ENCODE results near the gene DENND2C. TPM values are rescaled to one million over a fixed set of nuclear protein-coding genes. Genes with fewer than 3 reads are reported as not detected.

The DENND2C gene
- total and polyA plus RNA-seq, 2 donors, result 0.47 to 2.9 TPM

DNA sequence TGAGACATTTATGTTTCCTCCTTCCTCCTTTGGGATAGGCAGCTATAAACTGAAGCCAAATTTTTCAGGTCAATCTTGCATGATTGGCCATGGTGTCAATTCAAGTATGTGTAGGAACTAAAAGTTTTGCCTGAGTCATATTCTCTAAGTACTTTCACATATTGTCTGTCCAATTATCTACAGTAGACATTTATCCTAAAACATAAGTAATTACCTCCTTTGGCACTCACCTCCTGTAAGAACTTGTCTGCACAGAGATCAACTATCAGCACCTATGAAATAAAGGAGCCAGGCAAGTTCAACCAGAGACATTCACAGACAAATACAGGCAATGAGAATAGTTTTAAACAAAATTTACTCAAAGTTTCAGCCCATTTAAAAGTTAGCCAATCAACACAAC is 74.2 kb downstream of the DENND2C start:
- Histone ChIP-seq H3K4me1 (ENCODE audit: control insufficient read depth in 2 of 2, insufficient read depth in 2 of 2, low read length in 2 of 2) (no peaks in the 10 kb centered on the region), H3K4me3 (ENCODE audit: low read length in 2 of 2) (no peak overlapping the region), H3K36me3 (ENCODE audit: control insufficient read depth in 2 of 2, insufficient read depth in 2 of 2, low read length in 1 of 2) (no peaks in the 10 kb centered on the region), H3K9me3 (ENCODE audit: control insufficient read depth in 2 of 2, insufficient read depth in 1 of 2, low read length in 1 of 2) (no peaks in the 10 kb centered on the region), H3K27ac (ENCODE audit: low read depth in 1 of 2, low read length in 1 of 2) (no peak overlapping the region), H3K27me3 (ENCODE audit: control insufficient read depth in 2 of 2, insufficient read depth in 1 of 2, low read length in 1 of 2) (peaks cover 0 to 2% of the 10 kb centered on the region in 2 donors)
- no peak for DNase-seq (ENCODE audit: low read depth in 6 of 9, low spot score in 9 of 9)

DNA sequence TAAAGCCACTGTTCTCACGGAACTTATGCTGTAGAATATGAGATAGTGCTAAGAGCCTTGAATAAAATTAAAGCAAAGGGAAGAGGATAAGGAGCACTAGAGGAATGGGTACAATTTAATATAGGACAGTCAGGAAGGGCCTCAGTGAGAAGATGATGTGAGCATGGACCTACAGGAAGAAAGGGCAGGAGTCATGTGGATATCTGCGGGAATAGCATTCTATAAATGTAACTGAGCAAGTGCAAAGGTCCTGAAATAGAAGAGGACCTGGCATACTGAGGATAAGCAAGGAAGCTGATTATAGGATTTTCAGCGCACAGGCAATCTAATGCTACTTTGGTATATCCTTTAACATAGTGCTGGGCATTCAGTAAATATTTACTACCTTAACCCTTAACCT is 75.8 kb downstream of the DENND2C start:
- Histone ChIP-seq H3K36me3 (ENCODE audit: control insufficient read depth in 2 of 2, insufficient read depth in 2 of 2, low read length in 1 of 2) (no peaks in the 10 kb centered on the region), H3K4me3 (ENCODE audit: low read length in 2 of 2) (no peak overlapping the region), H3K4me1 (ENCODE audit: control insufficient read depth in 2 of 2, insufficient read depth in 2 of 2, low read length in 2 of 2) (no peaks in the 10 kb centered on the region), H3K9me3 (ENCODE audit: control insufficient read depth in 2 of 2, insufficient read depth in 1 of 2, low read length in 1 of 2) (no peaks in the 10 kb centered on the region), H3K27ac (ENCODE audit: low read depth in 1 of 2, low read length in 1 of 2) (no peak overlapping the region), H3K27me3 (ENCODE audit: control insufficient read depth in 2 of 2, insufficient read depth in 1 of 2, low read length in 1 of 2) (peaks cover 0 to 3% of the 10 kb centered on the region in 2 donors)
- no peak for DNase-seq (ENCODE audit: low read depth in 6 of 9, low spot score in 9 of 9)
- 99% methylated on average over 3 of the region's 3 CpGs for WGBS

DNA sequence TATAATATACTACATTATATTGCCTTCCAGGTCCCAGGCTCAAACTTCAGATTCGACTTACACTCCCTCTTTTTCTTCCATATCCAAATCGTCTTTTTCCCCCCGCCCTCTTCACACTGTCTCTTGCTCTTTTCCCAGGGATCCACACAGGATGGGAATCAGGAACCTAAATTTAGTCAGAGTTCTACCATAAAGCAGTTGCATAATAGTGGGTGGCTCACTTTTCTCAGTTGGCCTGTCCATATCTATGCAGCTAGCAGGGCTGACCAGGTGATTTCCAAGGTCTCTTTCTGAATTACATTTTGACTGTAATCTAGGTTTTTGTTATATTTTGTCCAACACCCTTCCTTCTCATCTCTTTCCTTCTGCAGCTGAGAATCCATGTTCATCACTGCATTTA is 80.7 kb downstream of the DENND2C start:
- Histone ChIP-seq H3K27ac (ENCODE audit: low read depth in 1 of 2, low read length in 1 of 2) (no peak overlapping the region), H3K4me1 (ENCODE audit: control insufficient read depth in 2 of 2, insufficient read depth in 2 of 2, low read length in 2 of 2) (no peaks in the 10 kb centered on the region), H3K27me3 (ENCODE audit: control insufficient read depth in 2 of 2, insufficient read depth in 1 of 2, low read length in 1 of 2) (peaks cover 2 to 11% of the 10 kb centered on the region in 2 donors), H3K36me3 (ENCODE audit: control insufficient read depth in 2 of 2, insufficient read depth in 2 of 2, low read length in 1 of 2) (no peaks in the 10 kb centered on the region), H3K4me3 (ENCODE audit: low read length in 2 of 2) (no peak overlapping the region), H3K9me3 (ENCODE audit: control insufficient read depth in 2 of 2, insufficient read depth in 1 of 2, low read length in 1 of 2) (no peaks in the 10 kb centered on the region)
- DNase-seq (ENCODE audit: low read depth in 6 of 9, low spot score in 9 of 9), result no peak
- WGBS, result 89% methylated on average over 3 of the region's 3 CpGs

DNA sequence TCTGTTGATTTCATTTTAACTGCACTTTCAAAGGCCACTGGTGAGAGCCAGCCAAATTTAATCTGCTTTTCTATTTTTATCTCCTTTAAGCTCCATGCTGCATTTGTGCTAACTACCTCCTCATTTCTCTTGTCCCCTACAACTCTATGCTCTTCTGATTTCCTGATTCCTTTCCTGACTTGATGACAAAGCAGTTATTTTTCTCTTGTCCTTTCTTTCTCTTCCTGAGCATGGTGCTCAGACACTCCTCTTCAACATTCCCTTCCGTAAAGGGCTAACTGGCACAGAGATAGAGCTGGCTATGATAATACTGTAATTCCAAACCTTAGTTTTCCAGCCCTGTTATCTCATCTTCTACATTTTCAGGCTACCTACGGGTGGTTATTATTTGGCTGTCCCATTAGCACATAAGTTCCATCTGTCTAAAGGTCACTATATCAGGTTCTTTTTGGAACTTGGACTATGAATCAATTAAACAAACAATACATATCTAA is 81.6 kb downstream of the DENND2C start:
- DNase-seq (ENCODE audit: low read depth in 6 of 9, low spot score in 9 of 9), result no peak
- H3K4me1 ChIP-seq (ENCODE audit: control insufficient read depth in 2 of 2, insufficient read depth in 2 of 2, low read length in 2 of 2), result no peaks in the 10 kb centered on the region
- WGBS, result 94% methylated on average over 2 of the region's 2 CpGs
- no peaks in the 10 kb centered on the region for H3K9me3 ChIP-seq (ENCODE audit: control insufficient read depth in 2 of 2, insufficient read depth in 1 of 2, low read length in 1 of 2)
- H3K27ac ChIP-seq (ENCODE audit: low read depth in 1 of 2, low read length in 1 of 2), result no peak overlapping the region
- no peak overlapping the region for H3K4me3 ChIP-seq (ENCODE audit: low read length in 2 of 2)
- no peaks in the 10 kb centered on the region for H3K36me3 ChIP-seq (ENCODE audit: control insufficient read depth in 2 of 2, insufficient read depth in 2 of 2, low read length in 1 of 2)
- peaks cover 2 to 10% of the 10 kb centered on the region in 2 donors for H3K27me3 ChIP-seq (ENCODE audit: control insufficient read depth in 2 of 2, insufficient read depth in 1 of 2, low read length in 1 of 2)

DNA sequence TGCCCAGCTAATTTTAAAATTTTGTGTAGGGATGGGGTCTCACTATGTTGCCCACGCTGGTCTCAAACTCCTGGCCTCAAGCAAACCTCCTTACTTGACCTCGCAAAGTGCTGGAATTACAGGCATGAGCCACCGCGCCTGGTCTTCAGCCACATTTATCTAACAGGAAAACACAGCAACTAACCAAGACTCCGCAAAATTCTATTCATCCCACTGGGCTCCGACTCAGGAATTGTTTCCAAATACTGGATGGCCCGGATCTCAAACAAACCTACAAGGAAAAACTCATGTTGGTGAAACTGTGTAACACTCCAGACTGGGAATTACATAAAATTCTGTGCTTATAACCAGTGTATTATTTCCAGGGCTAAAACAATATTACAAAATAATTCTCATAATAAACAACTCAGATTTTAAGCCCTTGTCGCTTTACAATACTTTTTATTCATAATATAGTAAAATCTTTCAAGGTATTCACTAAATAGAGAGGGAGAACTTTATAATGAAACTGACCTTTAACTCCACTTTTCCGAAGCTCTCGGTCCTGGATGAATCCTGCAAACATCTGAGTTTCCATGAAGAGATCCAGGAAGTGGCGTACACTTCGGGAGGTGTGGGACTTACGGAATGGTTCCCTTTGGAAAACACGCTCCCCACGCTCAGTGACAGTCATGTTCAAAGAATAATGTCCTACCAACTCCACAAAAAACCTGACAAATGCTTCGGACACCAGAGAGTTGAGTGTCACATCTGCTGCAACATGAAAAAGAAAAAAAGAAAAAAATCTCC is 82.5 kb downstream of the DENND2C start:
- Histone ChIP-seq H3K36me3 (ENCODE audit: control insufficient read depth in 2 of 2, insufficient read depth in 2 of 2, low read length in 1 of 2) (no peaks in the 10 kb centered on the region), H3K9me3 (ENCODE audit: control insufficient read depth in 2 of 2, insufficient read depth in 1 of 2, low read length in 1 of 2) (no peaks in the 10 kb centered on the region), H3K4me1 (ENCODE audit: control insufficient read depth in 2 of 2, insufficient read depth in 2 of 2, low read length in 2 of 2) (no peaks in the 10 kb centered on the region), H3K27me3 (ENCODE audit: control insufficient read depth in 2 of 2, insufficient read depth in 1 of 2, low read length in 1 of 2) (peaks cover 2 to 10% of the 10 kb centered on the region in 2 donors), H3K27ac (ENCODE audit: low read depth in 1 of 2, low read length in 1 of 2) (no peak overlapping the region), H3K4me3 (ENCODE audit: low read length in 2 of 2) (no peak overlapping the region)
- 97% methylated on average over 16 of the region's 16 CpGs for WGBS
- DNase-seq (ENCODE audit: low read depth in 6 of 9, low spot score in 9 of 9), result no peak

DNA sequence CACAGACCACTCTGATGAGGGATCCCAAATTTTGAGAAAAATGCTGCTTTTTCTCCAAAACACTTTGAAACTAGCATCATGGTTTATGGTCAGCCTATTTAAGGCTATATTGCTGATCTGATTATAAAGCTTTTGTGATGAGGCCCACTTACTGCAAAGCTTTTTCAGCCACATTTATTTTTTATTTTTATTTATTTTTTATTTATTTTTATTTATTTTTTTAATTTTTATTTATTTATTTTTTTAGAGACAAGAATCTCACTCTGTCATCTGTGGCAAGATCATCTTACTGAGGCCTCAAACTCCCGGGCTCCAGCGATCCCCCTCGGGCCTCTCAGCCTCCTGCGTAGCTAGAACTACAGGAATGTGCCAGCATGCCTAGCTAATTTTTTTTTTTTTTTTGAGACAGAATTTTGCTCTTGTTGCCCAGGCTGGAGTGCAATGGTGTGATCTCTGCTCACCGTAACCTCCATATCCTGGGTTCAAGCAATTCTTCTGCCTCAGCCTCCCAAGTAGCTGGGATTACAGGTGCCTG is 83.3 kb downstream of the DENND2C start:
- WGBS, result 98% methylated on average over 5 of the region's 5 CpGs
- Histone ChIP-seq H3K36me3 (ENCODE audit: control insufficient read depth in 2 of 2, insufficient read depth in 2 of 2, low read length in 1 of 2) (no peaks in the 10 kb centered on the region), H3K27ac (ENCODE audit: low read depth in 1 of 2, low read length in 1 of 2) (no peak overlapping the region), H3K4me3 (ENCODE audit: low read length in 2 of 2) (no peak overlapping the region), H3K27me3 (ENCODE audit: control insufficient read depth in 2 of 2, insufficient read depth in 1 of 2, low read length in 1 of 2) (peaks cover 2 to 10% of the 10 kb centered on the region in 2 donors), H3K4me1 (ENCODE audit: control insufficient read depth in 2 of 2, insufficient read depth in 2 of 2, low read length in 2 of 2) (peaks cover 3 to 5% of the 10 kb centered on the region in 2 donors), H3K9me3 (ENCODE audit: control insufficient read depth in 2 of 2, insufficient read depth in 1 of 2, low read length in 1 of 2) (peaks cover 0 to 4% of the 10 kb centered on the region in 2 donors)
- no peak for DNase-seq (ENCODE audit: low read depth in 6 of 9, low spot score in 9 of 9)

DNA sequence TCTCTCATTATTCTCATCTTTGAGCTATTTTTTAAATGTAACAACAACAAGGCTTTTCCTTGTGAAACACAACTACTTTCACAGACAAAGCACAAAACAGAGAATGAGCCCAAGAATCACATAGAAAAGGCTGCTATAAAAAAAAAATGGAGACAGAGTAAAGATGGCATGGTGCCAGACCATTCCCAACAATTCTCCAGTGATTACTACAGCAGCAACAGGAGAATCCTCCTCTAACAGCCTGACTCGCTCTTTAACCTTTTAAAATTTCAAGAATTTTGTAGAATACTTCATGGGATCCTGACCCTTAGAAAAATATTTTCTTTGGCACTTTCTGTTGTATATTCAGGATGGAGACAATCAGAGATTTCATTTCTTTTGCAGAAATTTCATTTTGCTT is 84.6 kb downstream of the DENND2C start:
- H3K36me3 ChIP-seq (ENCODE audit: control insufficient read depth in 2 of 2, insufficient read depth in 2 of 2, low read length in 1 of 2), result no peaks in the 10 kb centered on the region
- DNase-seq (ENCODE audit: low read depth in 6 of 9, low spot score in 9 of 9), result no peak
- 96% methylated on average over 1 of the region's 1 CpG for WGBS
- peaks cover 5 to 7% of the 10 kb centered on the region in 2 donors for H3K4me1 ChIP-seq (ENCODE audit: control insufficient read depth in 2 of 2, insufficient read depth in 2 of 2, low read length in 2 of 2)
- peaks cover 0 to 4% of the 10 kb centered on the region in 2 donors for H3K9me3 ChIP-seq (ENCODE audit: control insufficient read depth in 2 of 2, insufficient read depth in 1 of 2, low read length in 1 of 2)
- peaks cover 2 to 10% of the 10 kb centered on the region in 2 donors for H3K27me3 ChIP-seq (ENCODE audit: control insufficient read depth in 2 of 2, insufficient read depth in 1 of 2, low read length in 1 of 2)
- H3K4me3 ChIP-seq (ENCODE audit: low read length in 2 of 2), result no peak overlapping the region
- H3K27ac ChIP-seq (ENCODE audit: low read depth in 1 of 2, low read length in 1 of 2), result no peak overlapping the region

DNA sequence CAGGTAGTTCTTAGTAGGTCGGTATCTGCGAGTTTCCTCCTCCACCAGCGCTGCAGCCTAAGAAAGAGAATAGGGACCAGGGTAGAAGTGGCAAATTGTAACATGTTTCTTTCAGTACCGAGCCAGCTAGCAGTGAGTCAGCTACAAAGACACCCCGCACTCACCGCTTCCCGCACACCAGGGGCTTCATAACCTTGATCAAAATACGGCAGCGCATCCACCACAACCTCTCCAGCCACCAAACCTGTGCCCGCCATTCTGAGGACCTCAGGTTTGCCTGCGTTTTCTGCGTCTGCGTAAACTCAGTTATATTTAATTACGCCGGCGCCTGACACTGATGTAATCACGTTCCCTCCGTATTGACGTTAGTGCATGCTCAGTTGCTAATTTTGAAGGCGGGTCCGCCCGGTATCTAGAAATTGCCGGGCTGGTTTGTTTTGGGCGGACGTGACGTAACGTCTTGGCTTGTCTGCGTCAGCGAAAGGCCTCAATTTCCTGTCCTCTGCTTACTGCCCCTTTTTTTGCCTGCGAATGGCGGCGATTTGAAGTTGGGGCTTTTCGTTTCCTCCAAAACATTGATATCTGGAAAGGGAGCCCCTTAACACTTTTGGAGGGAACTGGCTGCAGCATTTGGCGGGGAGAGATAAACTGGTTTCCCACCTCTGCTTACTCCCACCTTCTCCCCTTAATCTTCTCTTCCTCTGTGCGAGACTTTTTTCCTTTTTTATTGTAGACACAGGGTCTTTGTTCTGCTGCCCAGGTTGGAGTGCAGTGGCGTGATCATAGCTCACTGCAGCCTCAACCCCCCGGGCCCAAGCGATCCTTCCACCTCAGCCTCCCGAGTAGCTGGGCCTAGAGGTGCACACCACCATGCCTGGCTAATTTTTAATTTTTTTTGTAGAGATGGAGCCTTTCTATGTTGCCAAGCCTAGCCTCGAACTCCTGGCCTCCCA is 88.2 kb downstream of the DENND2C start, which contains the start of gene BCAS2:
BCAS2 (minus strand) TSS at position 281 of the 953 bp plus-strand sequence; CDS start at position 257, 24 bp downstream.
- Histone ChIP-seq H3K27me3 (ENCODE audit: control insufficient read depth in 2 of 2, insufficient read depth in 1 of 2, low read length in 1 of 2) (peaks cover 2 to 5% of the 10 kb centered on the region in 2 donors), H3K27ac (ENCODE audit: low read depth in 1 of 2, low read length in 1 of 2) (peak within 1 kb of the TSS; percentile 82 to 96), H3K36me3 (ENCODE audit: control insufficient read depth in 2 of 2, insufficient read depth in 2 of 2, low read length in 1 of 2) (peaks cover 7 to 8% of the 10 kb centered on the region in 2 donors), H3K9me3 (ENCODE audit: control insufficient read depth in 2 of 2, insufficient read depth in 1 of 2, low read length in 1 of 2) (peaks cover 0 to 4% of the 10 kb centered on the region in 2 donors), H3K4me3 (ENCODE audit: low read length in 2 of 2) (peak within 1 kb of the TSS; percentile 56 to 67), H3K4me1 (ENCODE audit: control insufficient read depth in 2 of 2, insufficient read depth in 2 of 2, low read length in 2 of 2) (peaks cover 8 to 9% of the 10 kb centered on the region in 2 donors)
- DNase-seq (ENCODE audit: low read depth in 6 of 9, low spot score in 9 of 9), result peak; percentile 91 to 99 (median 97)
- WGBS, result 7% methylated on average over 40 of the region's 40 CpGs
